RKO (cell line): ENCODE measurements around the gene OXNAD1.

ENCODE experiments used
- DNase-seq: peaks from one replicate; pipeline ENCODE4 v3.0.0-alpha.2; 2016; ENCODE audit warnings: low spot score

OXNAD1 gene

GRCh38 chr3:16247282-16248061, 17.5 kb upstream of the OXNAD1 start:
- peak; percentile 81 for DNase-seq

- no peak for DNase-seq
Measured at GRCh38 chr3:16248556-16248955, 16.5 kb upstream of the OXNAD1 start.

GRCh38 chr3:16249336-16249735, 15.7 kb upstream of the OXNAD1 start:
- DNase-seq: peak; percentile 35

GRCh38 chr3:16249886-16250285, 15.1 kb upstream of the OXNAD1 start:
- no peak for DNase-seq

GRCh38 chr3:16251316-16252085, 13.5 kb upstream of the OXNAD1 start:
- no peak for DNase-seq

- DNase-seq: no peak
Measured at GRCh38 chr3:16252243-16252978, 12.6 kb upstream of the OXNAD1 start.

GRCh38 chr3:16252988-16253387, 12.0 kb upstream of the OXNAD1 start:
- DNase-seq: no peak

GRCh38 chr3:16253601-16254000, 11.4 kb upstream of the OXNAD1 start:
- DNase-seq: no peak

- DNase-seq: no peak
Measured at GRCh38 chr3:16254916-16255315, 10.1 kb upstream of the OXNAD1 start.

GRCh38 chr3:16255326-16255725, 9.7 kb upstream of the OXNAD1 start:
- DNase-seq: no peak

- DNase-seq: no peak
Measured at GRCh38 chr3:16255726-16256125, 9.3 kb upstream of the OXNAD1 start.

- no peak for DNase-seq
Measured at GRCh38 chr3:16257309-16257708, 7.7 kb upstream of the OXNAD1 start.

GRCh38 chr3:16258177-16258576, 6.8 kb upstream of the OXNAD1 start:
- no peak for DNase-seq

GRCh38 chr3:16258866-16259265, 6.1 kb upstream of the OXNAD1 start:
- DNase-seq: no peak

GRCh38 chr3:16260046-16260445, 5.0 kb upstream of the OXNAD1 start:
- DNase-seq: no peak

GRCh38 chr3:16262174-16262573, 2.8 kb upstream of the OXNAD1 start:
- no peak for DNase-seq

- peak; percentile 30 for DNase-seq
Measured at GRCh38 chr3:16264174-16264707, 771 bp upstream of the OXNAD1 start.

GRCh38 chr3:16265455-16265786, 409 bp downstream of the OXNAD1 start:
- no peak for DNase-seq

GRCh38 chr3:16266714-16267113, 1.7 kb downstream of the OXNAD1 start:
- no peak for DNase-seq

- no peak for DNase-seq
Measured at GRCh38 chr3:16270855-16271254, 5.8 kb downstream of the OXNAD1 start.

- no peak for DNase-seq
Measured at GRCh38 chr3:16272588-16272987, 7.6 kb downstream of the OXNAD1 start.

GRCh38 chr3:16273867-16274266, 8.9 kb downstream of the OXNAD1 start:
- DNase-seq: no peak

- no peak for DNase-seq
Measured at GRCh38 chr3:16277471-16277870, 12.5 kb downstream of the OXNAD1 start.
